Measurements from ENCODE around the gene GDF7.

Gene GDF7

DNA sequence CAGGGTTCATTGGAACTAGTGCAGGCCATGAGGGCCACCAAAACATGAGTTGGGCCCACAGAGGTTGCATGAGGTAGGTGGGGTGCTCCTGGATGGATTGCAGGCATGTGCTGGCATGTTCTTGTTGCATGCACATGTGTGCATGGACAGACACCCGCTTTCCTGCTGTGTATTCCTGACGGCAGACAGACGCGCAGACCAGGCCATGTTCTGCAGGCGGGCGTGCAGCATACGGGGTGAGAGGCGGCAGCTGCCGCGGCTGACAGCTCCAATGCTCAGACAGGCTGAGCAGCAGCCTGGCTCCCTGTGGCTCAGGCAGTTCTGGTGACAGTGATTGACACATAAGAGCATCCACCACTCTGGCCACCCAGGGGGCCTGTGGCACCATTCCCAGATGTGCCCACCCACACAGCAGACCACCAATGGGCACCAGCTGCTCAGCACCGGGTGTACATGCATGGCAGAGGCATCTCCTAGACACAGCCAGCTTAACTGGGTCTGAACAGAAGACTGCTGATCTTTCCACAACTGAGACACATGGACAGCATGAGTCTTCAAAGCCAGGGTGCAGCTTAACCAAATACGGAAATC lies 37.3 kb upstream of the GDF7 start:
- DNase-seq, result peak; percentile 83

DNA sequence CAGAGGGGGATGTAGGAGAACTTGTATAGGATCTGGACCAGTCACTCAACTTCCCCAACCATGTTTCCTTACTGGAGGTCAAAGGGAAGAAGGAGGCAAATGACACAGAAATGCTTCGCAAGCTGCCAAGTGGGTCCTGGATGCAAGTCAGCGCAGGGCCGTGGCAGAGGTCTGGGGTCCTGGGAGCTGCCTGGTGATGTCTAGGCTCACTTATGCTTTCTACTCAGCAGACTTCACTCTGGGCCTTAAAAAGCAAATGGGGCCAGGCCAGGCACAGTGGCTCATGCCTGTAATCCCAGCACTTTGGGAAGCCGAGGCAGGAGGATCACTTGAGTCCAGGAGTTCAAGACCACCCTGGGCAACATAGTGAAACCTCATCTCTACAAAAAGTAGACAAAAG lies 36.0 kb upstream of the GDF7 start:
- DNase-seq, result no peak

DNA sequence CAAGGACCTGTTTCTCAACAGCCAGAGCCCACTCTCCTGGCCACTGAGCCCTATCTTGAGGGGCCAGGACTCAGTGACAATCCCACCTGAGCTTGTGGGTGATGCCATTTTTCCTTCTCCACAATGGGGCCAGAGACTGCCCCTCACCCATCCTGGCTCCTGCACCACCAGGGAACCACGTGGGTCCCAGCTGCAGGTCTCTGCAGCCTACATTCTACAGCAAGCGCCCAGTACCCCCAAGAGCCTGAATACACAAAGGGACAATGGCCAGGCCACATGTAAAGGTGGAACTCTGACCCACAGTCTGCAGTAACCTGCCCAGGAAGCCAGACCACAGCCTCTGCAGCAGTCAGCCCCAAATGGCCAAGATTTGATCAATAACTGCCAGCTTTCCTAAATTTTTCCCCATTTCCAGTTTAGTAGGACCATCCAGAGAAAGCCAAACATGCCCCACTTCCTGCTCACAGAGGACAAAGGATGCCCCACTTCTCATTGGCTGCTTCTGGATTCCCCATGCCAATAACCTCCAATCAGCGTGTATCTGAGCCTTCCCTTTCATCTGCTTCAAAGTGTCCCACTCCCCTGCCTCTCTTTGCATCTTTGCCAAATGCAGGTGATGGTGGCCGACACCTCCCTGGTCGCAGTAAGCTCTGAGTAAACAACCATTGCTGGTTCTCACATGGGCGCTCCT lies 35.2 kb upstream of the GDF7 start:
- no peak for DNase-seq

DNA sequence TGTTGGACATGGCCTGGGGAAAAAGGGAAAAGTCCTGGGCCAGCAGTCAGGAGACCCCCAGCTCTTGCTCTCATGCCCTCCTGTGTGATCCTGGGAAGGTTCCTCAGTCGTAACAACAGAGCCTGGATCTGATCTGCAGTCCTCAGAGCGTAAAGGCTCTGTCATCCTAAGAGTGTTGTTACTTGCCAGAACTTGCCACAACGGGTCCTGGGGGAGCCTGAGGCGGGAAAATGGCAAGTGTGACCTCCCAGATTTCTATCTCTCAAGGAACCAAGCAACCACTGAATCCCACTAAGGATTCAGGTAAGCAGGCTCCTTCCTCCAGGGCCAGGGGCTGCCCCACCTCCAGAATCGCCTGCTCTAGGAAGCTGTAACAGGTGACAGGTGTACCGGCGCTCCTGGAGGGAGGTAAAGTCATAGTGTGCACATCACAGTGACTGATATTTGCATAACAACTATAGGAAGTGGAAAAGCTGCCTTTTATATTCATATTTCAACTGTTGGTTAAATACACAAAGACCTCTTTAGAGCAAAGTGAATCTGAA lies 34.4 kb upstream of the GDF7 start:
- DNase-seq, result no peak

DNA sequence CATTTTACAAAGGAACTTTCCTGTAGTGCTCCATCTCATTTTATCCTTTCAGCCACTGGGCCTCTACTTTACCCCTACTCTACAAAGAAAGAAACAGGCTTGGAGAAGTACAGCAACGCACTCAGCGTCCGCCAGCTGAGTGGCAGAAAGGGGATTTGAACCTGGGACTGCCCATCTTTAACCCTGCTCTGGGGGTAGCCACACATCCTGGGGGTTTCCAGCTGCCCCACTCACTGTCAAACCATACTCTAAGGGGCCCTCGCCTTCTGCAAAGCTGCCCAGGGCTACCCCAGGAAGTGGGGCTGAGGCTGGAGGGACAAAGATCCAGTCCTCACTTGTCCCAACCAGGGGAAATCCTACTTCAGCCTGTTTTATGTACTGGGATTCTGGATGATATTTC lies 33.9 kb upstream of the GDF7 start:
- no peak for DNase-seq

DNA sequence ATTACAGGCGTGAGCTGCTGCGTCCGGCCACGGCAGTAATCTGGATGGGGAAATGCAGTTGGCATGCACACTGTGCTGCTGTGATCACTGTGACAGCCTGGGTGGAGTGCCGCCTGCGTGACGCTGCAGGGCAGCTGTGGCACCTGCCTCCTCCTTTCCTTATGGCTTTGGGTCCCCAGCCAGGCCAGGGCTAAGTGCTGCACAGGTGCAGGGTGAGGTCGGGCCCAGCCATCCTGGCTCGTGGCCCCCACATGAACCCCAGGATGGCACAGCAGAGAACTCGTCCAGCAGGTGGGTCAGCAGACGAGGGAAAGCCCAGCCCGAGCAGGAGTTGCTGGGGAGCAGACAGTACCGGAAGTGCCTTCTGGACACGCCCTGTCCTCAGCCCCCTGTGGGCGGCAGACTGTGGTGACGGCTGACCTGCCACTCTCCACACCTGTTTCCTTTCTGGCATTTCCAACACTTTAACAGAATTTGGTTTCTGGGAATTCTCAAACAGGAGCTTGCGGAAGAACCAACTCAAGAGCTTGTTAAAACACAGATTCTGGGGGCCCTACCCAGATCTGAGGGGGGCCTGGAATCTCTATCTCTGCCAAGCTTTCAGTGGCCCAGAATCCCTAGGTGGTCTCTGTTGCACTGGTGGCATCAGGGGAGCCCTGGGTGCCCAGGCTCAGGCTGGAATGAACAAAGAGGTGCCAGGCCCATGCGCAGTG lies 33.0 kb upstream of the GDF7 start:
- peak; percentile 12 for DNase-seq

DNA sequence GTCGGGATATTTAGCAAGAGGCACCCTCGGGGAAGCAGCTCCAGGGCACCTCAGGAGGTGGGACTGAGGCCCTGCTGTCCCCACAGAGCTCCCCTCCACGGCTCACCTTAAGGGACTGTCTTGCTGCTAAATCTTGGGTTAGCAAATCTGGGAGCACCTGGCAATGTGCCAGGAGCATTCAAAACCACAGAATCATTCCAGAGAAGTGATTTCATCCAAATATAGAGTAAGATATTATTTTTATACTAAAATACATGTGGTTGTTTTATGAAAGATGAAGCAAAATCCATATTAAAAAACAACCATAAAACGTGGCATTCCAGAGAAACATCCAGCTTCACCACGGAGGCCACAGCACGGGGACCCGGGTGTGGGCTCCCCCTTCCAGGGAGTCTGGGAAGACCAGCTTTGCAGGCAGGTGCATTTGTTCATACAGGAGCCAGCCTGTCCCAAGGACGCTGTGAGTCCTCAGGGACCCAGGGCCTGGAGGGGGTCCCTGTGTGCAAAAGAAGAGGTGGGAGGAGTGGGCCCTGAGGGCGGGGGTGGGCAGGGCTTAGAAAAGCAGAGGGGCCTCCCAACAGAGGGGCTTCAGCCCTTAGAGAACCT lies 32.3 kb upstream of the GDF7 start:
- DNase-seq, result peak; percentile 11

DNA sequence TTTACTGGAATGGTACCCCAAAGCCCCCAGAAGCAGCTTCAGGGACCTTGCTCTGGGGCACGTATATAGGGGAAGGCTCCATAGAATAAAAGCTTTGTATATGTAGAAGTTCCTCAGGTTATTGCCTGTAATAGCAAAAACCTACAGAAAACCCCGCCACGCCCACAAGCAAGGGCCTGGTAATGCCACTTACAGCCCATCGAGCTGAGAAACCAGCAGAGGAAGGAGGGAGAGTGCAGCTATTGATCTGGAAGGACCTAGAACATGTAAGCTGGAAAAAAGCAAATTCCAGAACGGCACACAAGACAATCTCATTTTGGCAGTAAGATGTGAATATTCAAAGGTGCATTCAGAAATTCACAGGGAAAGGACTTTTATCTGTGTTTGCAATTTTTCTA lies 31.8 kb upstream of the GDF7 start:
- DNase-seq, result peak; percentile 50

DNA sequence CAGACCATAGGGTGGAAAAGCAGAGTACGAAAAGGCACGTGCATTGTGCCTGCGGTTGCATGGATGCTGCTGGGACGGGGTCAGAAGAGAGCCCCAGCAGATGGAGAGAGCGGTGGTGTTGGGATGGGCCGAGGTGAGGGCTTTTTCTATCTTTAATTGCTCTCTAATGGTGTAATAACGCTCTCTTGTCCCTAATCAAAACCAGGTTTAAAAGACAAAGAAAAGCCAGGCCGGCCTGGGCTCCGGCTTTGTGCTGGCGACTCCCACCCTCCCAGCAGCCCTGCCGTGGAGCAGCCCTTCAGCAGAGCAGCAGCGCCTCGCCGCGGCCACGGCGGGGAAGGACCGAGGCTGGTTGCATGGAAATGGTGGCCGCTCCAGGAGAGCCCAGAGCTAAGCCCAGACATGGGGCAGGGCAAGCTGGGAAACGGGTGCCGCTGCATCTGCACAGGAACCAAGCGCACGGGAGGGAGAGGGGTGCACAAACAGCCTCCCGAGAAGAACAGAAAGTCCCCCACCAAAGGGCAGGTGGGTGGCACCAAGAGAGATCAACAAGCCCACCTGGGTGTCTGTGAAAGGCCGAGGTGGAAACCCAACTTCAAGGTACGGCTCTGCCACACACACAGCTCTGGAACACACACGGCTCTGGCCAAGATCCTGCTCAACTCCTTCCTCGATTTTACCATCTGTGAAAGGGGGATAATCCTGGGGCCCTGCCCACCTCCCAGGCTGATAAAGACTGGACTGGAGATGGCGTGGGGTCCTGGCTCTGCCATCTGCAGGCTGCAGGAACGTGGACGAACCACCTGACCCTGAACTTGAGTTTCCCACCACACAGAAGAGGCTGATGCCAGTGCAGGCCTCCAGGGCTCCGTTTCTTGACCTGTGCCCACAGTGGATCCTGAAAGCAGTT lies 31.0 kb upstream of the GDF7 start:
- peak; percentile 94 for DNase-seq

DNA sequence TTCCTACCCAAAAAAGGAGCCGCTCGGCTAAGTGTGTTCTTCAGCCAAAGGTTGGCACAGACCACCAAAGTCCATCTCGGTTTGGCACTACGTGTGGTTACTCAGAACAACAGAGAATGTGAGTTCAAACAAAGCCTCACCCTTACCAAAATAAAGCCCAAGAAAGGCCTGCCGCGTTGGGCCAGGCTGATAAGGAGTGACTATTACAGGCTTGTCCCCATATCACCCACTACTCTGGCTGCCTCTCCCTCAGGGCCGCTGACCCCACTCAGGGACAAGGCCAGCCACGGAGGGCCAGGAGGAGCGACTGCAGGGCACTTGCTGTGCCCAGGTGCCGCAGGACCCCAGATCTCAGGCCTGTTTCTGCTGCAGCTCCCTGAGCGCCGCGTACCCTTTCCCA lies 29.8 kb upstream of the GDF7 start:
- no peak for DNase-seq

DNA sequence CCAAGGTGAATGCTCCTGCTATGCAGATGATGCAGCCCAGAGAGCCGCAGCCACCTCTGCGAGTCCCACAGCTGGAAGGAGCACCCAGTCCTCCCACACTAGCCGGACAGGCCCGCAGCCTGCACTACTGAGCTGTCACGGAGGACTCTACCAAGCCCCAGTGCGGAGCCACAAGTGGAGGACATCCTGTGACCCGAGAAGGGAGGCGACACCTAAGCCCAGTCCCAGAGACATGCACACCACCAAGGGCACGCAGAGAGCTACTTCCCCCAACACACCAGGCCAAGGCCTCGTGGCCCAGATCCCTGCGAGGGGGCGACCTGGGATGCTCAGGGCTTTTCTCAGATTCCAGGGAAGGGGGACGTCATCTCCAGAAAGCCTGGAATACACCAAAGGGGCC lies 28.9 kb upstream of the GDF7 start:
- no peak for DNase-seq

DNA sequence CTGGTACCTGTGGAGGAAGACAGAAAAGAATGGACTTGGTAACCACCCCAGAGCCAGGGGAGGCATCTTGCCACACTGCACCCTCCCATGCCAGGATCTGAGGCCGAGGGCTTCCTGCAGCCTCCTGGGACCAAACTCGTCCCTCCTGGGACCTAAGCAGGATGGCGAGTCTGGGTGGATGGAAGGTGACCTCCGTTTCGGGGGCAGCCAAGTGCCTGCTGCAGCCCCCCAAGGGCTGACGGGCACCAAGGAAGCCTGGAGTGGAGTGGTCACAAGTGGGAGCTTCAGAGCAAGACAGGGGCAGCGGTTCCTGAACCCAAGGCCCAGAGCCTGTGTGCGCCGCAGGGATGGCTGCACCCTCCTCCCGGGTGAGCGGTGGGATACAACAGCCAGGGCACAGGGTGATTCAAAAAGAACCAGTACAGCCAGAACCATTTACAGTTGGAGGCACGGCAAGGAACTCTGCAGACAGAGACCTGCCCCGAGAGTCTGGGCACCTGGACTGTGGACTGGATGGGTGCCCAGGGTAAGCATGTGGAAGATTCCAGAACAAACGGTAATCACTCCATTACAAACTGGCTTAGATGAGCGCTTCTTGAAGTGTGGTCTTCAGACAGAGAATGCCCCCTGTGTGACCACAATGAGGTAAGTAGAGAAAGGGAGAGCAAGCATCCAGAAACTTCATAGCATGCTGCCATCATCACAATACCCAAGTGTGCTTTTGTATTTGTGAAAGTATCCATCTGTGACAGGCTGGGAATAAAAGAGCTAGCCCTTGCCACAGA lies 28.1 kb upstream of the GDF7 start:
- DNase-seq, result no peak

DNA sequence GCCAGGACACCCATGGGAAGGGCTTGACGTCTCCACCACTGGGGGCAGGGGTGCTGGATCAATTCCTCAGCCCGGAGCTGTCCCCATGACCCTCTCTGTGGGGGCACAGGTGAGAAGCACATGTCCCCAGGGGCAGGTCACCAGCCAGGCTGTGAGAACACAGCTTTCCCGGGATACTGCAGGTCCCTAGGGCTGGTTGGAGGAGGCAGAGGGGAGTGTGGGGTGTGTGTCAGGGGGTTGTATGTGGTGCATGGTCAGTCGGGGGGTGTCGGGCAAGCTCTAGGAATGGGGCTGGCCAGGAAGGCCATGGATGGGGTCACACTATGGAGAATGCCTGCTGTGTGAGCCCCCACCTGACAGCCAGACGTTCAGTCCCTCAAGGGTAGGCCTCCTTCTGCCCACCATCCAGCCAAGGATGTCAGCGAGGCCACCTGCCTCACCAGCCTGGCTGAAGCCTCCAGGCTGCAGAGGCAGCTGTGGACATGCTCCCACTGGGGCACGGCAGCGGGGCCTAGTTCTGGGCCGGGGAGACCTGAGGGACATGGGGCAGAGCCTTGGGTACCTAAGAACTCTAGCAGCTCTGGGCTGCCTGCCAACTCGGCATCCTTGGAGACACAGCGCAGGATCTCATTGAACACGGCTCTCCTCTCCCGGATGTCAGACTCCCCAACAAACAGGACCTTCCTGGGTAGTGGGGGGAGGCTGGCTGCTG lies 26.4 kb upstream of the GDF7 start:
- no peak for DNase-seq

DNA sequence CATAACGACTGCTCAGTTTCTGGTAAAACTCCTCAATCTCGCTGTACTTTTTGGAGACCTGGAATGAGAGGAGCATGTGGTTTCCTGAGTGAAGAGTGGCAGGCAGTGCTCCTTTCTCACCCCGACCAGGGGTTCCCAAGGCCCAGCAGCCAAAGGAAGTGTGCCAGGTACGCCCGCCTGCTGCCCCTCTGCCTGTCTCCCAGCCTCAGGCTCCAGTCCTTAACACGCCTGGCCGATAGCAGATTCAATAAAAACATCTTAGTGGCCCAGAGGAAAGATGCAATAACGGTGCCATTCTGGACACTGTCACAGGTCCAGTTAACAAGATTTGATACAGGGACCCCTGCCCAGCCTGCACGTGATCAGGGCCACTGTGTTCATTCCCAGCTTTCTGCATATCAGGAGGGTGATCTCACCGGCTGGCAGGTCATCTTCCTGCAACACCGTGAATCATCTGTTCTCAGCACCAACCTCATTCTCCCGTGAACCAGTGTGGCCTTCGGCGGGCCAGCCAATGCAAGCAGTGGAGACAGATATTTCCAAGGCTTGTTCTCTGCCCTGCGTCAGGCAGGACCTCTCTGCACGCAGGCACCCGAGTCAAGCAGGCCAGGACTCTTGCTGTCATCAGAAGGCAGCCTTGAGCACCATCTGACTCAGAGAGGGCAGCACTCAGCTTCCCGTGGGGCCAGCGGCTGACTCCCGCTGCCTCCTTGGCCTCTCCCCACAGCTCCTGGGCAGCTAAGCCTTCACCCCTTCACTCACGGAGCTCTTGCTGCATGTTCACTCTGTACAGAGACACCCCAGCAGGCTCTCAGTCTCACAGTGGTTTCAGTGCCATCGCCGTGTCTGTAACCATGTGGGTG lies 25.6 kb upstream of the GDF7 start:
- DNase-seq, result peak; percentile 12

DNA sequence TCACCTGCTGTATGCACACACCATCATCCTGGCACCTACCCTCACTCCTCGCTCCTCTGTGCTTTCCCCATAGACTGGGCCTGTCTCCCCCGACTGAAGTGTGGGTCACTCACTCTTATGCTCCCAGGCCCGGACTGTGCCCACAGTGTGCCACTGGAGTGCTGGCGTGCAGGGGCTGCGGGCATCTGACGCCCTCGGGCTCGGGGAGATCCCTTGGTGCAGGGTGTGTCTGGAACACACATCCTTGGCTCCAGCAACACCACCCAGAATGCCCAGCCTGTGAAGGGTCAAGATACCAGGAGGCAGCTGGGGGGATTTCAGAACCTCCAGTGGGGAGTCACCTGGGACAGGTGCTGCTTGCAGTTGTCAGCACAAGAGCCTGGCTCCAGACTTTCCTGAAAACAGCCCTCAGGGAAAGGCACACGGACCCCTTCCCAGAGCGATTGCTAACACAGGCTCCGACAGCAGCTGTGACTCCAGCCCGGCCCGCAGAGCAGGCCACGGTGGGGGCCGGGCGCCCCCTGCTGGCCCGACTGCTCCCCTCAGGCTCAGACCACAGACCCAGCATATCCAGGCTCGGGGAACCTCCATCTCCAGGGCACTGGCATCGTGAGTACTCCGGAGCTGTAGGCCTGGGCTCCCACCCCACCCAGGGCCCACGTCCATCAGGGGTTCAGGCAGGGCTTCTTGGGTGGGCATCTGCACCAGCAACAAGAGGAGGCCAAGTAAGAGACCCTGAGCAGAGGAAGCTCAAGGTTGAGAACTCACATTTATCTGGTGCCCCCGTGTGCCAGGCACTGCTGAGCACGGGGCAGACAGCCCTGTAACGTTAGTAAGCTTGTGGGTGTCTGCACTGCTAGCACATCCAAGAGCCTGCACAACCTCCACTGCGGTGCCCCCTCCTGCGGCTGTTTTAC lies 24.6 kb upstream of the GDF7 start:
- peak; percentile 92 for DNase-seq

DNA sequence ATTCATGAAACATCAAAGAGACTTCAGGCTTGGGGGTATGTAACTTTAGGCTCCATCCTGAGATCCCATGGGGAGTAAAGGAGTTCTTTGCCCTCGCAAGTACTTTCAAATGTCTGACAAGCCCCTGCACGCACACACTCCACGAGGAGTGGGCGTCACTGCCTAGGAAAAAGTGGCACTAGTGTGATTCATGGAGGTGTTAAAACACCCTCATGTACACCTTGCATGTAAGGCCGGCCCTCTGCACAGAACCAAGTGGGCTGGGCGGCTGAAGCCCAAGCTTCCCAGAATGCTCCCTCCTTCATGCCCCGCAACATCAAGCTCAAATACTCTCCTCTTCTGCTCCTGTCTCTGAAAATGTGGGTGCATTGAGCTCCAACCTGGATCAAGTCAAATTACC lies 23.9 kb upstream of the GDF7 start:
- no peak for DNase-seq

DNA sequence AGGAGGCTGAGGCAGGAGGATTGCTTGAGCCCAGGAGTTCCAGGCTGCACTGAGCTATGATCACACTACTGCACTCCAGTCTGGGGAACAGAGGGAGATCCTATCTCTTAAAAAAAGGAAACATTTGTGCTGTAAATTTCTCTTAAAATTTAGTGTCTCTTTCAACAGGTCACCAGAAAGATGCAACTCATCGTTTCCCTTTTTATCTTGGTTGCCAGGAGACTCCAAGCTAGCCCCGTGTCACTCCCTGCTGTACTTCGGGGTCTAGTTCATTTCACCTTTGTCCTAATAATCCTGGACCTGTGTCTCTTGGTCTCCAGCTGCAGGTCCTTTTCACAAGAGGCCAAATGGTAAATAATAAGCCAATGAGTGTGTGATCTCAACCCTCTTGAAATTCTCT lies 23.1 kb upstream of the GDF7 start:
- DNase-seq, result no peak

DNA sequence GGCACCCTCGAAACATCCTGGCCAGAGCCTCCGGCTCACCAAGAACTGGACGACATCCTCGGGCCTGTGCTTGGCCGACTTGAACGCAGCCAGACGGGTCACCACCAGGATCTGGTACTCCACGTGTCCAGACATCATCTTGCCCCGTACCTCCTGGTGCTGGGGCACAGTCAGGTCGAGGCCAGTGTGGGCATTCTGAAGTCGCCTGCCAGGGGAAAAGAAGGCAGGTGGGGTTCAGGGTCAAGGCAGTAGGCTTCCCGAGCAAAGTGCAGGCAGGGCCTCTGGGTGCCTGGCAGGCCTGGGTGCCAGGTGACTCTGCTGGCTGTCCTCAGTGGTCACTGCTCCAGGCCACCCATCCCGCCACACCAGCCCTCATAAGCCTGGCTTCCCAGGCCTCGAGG lies 21.6 kb upstream of the GDF7 start:
- DNase-seq, result no peak

DNA sequence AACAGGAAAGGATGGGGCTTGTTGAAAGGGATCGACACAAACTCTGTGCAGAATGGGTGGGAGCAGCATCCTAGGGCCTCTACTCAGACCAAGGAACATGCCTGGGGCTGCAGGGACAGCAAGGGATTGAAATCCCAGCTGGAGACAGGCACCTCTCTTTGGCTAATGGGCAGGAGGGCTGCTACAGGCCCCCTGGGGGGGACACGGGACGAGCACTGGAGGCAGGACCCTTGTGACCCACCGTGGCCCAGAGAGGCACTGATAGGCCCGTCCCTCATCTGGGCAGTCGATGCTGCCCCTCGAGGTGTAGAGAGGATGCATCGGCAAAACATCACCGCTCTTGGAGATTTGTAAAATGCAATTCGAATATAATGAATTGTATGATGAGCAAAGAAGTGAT lies 21.2 kb upstream of the GDF7 start:
- no peak for DNase-seq

Measured in retina (tissue), 1 donor.